GM21737 (cell line): ENCODE results near the gene ABLIM2.

Experiments used
- ATAC-seq: cut with Tn5 transposase; IDR thresholded peaks from one replicate; pipeline ENCODE4 v1.9.1; 2021; ENCODE audit warnings: mild to moderate bottlenecking, moderate library complexity; ENCODE audit not compliant: unreplicated experiment

Gene ABLIM2

GRCh38 chr4:8087921-8088495 lies 70.6 kb downstream of the ABLIM2 start:
- no peak for ATAC-seq

GRCh38 chr4:8086783-8087445 lies 71.7 kb downstream of the ABLIM2 start:
- ATAC-seq = no peak

GRCh38 chr4:8085491-8086117 lies 73.0 kb downstream of the ABLIM2 start:
- no peak for ATAC-seq

- no peak for ATAC-seq
Measured at GRCh38 chr4:8084712-8085490, 73.7 kb downstream of the ABLIM2 start.

- no peak for ATAC-seq
Measured at GRCh38 chr4:8084031-8084660, 74.5 kb downstream of the ABLIM2 start.

GRCh38 chr4:8083086-8083825 lies 75.4 kb downstream of the ABLIM2 start:
- ATAC-seq = no peak

GRCh38 chr4:8082517-8083055 lies 76.0 kb downstream of the ABLIM2 start:
- ATAC-seq = no peak

GRCh38 chr4:8081621-8082516 lies 76.7 kb downstream of the ABLIM2 start:
- no peak for ATAC-seq

- no peak for ATAC-seq
Measured at GRCh38 chr4:8081171-8081570, 77.4 kb downstream of the ABLIM2 start.

- no peak for ATAC-seq
Measured at GRCh38 chr4:8080754-8081065, 77.9 kb downstream of the ABLIM2 start.

GRCh38 chr4:8079916-8080753 lies 78.5 kb downstream of the ABLIM2 start:
- ATAC-seq = no peak

- no peak for ATAC-seq
Measured at GRCh38 chr4:8079031-8079885, 79.4 kb downstream of the ABLIM2 start.

- ATAC-seq = no peak
Measured at GRCh38 chr4:8078610-8079015, 80.0 kb downstream of the ABLIM2 start.

GRCh38 chr4:8078109-8078494 lies 80.5 kb downstream of the ABLIM2 start:
- no peak for ATAC-seq

- no peak for ATAC-seq
Measured at GRCh38 chr4:8077181-8078108, 81.2 kb downstream of the ABLIM2 start.

GRCh38 chr4:8076023-8076422 lies 82.6 kb downstream of the ABLIM2 start:
- ATAC-seq = no peak
